Putamen (tissue), 1 donor: ENCODE results near the gene CELSR3.

Experiments
- DNase-seq: peaks from one replicate; pipeline ENCODE4 v3.0.0-alpha.2; 2016; ENCODE audit warnings: low spot score

The CELSR3 gene, protein sequence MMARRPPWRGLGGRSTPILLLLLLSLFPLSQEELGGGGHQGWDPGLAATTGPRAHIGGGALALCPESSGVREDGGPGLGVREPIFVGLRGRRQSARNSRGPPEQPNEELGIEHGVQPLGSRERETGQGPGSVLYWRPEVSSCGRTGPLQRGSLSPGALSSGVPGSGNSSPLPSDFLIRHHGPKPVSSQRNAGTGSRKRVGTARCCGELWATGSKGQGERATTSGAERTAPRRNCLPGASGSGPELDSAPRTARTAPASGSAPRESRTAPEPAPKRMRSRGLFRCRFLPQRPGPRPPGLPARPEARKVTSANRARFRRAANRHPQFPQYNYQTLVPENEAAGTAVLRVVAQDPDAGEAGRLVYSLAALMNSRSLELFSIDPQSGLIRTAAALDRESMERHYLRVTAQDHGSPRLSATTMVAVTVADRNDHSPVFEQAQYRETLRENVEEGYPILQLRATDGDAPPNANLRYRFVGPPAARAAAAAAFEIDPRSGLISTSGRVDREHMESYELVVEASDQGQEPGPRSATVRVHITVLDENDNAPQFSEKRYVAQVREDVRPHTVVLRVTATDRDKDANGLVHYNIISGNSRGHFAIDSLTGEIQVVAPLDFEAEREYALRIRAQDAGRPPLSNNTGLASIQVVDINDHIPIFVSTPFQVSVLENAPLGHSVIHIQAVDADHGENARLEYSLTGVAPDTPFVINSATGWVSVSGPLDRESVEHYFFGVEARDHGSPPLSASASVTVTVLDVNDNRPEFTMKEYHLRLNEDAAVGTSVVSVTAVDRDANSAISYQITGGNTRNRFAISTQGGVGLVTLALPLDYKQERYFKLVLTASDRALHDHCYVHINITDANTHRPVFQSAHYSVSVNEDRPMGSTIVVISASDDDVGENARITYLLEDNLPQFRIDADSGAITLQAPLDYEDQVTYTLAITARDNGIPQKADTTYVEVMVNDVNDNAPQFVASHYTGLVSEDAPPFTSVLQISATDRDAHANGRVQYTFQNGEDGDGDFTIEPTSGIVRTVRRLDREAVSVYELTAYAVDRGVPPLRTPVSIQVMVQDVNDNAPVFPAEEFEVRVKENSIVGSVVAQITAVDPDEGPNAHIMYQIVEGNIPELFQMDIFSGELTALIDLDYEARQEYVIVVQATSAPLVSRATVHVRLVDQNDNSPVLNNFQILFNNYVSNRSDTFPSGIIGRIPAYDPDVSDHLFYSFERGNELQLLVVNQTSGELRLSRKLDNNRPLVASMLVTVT (N-terminal part only)

DNA sequence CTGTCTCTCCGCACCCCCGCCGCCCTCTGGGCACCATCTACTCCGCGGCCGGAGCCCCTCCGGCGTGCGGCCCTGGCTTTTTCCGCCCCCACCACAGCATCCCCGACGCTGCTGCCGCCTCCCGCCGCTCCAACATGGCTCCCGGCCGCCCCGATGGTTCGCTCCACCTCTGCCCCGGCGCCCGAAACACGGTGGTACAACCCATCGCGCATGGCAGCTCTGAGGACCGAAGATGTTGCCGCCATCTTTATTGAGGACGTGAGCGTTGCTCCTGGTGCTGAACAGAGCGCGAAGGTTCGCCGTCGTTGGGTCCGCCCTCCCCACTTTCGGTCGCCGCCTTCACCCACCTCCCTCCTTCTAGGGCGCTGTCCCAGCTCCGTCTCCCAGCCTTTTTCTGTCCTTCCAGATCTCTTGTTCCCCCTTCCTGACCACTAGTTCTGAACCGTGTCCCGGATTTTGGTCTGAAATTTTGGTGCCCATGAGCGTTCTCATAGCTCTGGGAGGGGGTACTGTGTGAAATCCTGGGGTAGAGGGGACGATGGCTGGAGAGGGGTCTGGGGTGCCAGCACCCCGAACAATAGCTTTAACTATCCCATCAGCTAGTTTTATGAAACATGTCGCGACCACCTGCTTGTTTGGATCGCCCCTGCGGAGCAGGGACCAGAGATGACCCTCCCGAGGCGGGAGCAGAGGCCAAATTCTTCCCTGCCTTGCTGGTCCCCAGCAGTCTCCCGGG lies at the start of gene CELSR3:
TSS of gene CELSR3 (minus strand) at position 134 of the 736 bp plus-strand sequence. CDS start 252 bp downstream, outside the sequence.
- peak; percentile 88 for DNase-seq

DNA sequence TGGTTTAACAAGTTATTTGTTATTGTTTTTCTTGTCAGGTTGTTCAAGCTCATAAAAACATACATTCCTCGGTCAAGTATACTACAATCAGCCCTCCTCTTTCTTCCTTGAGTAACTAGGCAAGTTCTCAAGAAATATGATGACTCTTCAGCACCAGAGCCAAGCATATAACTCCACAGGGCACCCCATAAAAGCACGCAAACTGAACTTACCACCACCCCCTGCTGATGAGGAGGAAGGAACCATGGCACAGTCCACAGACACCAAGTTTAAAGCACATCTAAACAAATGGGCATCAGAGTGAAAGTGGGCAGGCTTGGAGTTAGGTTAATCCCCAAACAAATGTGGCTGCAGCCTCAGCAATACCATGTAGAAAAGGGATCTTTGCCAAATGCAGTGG lies 49.0 kb upstream of the CELSR3 start:
- no peak for DNase-seq

DNA sequence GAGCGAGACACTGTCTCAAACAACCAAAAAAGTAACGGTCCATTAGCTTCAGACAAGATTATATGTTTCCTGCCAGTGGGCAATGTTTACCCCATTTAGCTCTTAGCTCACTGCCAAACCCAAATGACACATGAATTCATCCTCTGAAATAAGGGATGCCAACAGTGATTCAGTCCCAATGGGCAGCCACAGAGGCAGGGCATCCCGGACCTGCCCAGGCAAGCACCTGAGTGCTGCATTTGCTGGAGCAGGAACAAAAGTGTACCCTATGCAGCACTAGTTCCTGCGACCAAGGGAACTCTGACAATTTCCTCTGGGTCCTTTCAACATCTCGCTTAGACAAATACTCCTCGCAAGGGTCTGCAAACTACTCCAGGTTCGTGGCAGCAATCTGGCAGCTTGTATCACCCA lies 46.4 kb upstream of the CELSR3 start:
- DNase-seq, result no peak

DNA sequence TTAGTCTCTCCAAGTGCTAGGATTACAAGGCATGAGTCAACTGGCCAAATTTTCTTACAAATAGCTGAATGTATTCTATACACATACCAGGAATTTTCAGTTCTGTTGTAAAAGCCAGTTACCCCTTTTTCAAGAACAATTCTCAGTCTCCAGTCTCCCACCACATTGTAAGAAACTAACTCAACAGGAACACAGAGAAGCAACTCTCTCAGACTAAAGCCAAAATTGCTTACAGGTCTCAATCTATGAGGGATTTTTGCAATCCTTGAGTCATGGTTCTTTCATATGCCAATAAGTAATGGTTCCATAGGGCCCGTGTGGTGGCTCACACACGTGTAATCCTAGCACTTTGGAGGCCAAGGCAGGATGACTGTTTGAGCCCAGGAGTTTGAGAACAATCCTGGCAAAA lies 45.8 kb upstream of the CELSR3 start:
- no peak for DNase-seq

DNA sequence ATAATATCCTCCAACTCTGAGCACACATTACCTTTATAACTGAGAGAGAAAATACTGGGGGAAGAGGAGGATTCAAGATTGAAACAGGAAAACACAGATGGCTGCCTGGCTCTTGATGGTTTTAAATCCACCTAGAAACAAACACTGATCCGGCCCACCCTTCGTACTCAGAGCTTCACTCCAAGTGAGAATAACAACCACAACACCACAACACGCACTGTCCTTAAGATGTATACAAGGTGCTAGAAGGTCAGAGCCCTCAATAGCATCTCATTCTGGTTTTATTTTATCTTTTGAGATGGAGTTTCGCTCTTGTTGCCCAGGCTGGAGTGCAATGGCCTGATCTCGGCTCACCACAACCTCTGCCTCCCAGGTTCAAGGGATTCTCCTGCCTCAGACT lies 44.5 kb upstream of the CELSR3 start:
- DNase-seq, result no peak

DNA sequence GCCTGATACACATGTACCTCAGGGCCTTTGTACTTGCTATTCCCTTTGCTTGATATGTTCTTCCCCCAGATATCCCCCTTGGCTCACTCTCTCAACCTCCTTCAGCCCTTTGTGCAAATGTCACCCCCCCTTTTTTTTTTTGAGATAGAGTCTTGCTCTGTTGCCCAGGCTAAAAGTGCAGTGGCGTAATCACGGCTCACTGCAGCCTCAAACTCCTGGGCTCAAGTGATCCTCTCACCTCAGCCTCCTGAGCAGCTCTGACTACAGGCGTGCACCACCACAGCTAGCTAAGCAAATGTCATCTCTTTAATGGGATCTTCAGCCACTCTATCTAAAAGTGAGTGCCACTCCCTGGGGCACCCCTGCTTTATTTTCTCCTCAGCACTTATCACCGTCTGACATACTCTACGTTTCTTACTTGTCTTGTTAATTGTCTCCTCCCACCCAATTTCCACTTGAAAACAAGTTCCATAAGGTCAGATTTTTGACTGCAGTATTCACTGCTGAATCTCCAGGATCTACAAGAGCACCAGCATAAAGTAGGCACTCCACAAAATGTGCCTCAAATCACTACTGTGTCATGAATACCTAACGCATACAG lies 39.7 kb upstream of the CELSR3 start:
- no peak for DNase-seq

DNA sequence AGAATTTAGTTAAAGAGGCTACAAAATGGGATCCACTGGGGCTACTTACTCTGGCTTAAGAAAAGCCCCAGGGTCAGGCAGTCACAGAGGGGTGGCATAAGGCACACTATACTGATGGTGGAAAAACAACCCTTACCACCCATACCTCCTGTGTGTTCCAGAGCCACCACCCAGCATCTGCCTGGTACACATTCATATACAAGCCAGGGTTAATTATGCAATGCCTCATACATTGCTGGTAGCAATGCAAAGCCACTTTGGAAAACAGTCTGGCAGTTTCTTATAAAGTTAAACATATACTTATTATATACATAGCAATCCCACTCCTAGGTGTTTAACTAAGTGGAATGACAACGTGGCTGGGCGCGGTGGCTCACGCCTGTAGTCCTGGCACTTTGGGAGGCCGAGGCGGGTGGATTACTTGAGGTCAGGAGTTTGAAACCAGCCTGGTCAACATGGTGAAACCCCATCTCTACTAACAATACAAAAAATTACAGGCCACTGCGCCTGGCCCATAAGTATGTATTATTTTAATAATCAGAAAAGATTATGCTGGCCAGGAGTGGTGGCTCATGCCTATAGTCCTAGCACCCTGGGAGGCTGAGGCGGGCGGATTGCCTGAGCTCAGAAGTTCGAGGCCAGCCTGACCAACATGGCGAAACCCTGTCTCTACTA lies 38.2 kb upstream of the CELSR3 start:
- DNase-seq, result no peak

DNA sequence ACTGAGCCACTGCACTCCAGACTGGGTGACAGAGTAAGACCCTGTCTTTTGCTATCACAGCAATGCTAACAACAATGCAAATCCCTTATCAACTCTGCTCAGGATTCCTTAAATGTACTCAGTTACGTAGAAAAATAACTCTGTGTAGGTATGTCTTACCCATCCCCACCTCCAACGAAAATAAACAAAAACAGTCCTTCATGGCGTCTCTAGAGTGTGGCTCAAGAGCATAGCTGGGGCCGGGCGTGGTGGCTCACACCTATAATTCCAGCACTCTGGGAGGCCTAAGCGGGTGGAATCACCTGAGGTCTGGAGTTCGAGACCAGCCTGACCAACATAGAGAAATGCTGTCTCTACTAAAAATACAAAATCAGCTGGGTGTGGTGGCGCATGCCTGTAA lies 36.2 kb upstream of the CELSR3 start:
- no peak for DNase-seq

DNA sequence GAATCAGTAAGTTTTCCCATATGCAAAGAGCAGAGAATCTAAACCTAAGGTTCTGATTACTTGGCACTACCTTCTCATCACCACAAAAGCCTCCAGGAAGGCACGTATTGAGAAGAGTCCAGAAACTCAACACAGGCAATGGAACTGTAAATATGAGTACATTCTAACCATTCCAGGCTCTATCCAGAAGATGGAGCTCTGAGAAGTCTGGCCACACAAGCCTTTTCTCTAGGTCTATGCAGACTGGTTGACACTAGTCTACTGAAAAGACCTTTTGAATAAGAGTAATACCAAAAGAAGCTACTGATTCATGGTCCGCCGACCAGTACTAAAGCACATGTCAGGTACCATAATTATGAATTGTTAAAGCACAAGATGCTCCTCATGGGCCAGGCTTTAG lies 35.3 kb upstream of the CELSR3 start:
- DNase-seq, result no peak

DNA sequence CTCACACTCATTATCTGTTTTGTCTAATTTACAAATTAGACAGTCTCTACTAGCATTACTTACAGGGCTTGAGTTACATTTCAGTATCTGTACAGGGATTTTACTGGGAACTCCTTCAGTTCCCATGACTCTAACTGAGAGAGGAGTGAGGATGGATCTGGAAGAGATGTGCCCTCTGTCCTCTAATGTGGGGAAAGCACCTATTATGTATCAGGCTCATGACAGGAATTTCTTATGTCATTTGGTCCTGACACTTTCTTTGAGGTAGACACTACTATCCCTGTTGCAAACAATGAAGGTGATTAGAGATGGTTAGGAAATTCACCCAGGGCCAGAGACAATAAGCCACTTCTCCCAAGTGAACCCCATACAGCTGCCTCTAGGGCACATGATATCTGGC lies 33.9 kb upstream of the CELSR3 start:
- DNase-seq, result no peak

DNA sequence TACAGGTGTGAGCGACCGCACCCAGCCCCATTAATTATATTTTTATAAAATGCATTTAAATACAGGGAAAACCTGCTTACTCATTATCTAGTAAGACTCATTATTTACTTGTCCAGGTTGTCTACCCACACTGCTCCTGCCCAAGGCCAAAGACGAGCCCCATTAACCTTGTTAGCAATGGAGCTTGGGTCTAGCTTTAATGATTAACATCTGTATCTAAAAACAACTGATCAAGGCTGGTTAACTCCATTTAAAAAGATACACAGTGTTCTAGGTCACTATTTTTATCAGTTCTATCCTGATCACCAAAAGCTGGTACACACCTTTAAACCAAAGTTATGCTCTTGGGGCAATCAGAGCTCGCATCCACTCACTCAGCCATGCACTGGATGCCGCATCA lies 33.5 kb upstream of the CELSR3 start:
- DNase-seq, result no peak

DNA sequence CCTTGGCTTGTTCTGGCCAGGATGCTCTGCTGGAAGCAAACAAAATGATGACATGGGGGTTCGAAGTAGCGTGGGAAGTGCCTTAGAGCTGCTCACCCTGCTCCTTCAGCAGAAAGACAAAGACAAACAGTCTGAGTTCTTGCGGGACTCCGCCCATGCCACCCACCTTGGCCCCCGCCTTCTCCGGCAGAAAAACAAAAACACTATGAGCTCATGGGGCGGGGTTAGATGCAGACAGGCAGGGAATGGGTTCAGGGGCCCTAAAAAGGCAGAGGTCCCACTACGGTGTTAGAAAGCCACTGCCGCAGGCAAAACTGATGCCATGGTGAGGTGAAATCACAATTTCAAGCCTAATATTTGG lies 32.7 kb upstream of the CELSR3 start:
- DNase-seq, result peak; percentile 39

DNA sequence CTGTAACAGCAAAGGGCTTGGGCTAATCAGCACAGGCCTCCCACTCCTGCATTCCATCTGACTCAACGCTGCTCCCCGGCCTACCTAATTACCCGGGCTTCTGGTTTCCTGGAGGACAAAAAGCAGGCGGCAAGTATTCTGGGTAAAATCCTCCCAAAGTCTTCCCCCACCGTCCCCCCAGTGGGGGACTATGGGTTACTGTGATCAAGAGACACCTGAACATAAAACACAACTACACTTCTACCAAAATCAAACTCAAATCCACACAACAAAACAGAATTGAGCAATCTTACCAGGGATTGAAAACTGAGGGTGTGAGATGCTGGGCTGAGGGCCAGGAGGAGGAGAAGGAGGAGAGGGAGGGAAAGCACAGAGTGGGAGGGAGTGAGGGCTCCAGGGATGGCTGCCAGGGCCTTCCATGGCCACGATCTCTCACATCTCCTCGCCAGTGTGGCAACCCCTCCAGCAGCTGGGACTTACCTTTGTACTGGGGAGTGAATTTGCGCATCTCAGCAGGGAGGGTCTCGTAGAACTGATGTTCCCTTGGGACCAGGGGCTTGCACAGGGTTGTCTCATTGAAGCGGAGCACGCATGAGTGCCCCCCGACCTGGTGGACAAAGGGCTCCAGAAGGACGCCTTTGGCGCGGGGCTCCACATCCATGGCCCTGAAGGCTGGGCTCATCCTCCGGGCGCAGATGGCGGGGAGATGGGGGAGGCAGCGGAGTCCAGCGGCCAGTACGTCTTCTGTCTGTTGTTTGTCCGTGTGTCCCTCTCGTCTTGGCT lies 32.1 kb upstream of the CELSR3 start:
- DNase-seq, result peak; percentile 78

DNA sequence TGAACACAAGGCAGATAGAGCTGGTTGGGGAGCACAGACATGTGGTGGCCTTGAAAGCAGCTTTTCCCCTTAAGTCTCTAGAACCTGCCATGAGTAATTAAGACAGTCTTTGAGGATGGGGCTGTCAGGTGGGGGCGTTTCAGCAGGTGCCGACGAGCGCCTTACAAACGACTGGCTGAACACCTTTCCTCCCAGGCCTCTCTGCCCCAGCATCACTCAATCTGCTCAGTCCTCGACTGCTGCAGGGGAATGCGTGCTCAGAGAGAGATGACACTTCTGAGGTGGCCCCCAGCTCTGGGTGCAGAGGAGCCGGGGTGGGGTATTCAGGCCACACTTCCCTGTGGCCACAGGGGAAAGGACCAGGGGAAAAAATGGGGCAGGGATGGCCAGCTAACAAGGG lies 31.1 kb upstream of the CELSR3 start:
- DNase-seq, result no peak

DNA sequence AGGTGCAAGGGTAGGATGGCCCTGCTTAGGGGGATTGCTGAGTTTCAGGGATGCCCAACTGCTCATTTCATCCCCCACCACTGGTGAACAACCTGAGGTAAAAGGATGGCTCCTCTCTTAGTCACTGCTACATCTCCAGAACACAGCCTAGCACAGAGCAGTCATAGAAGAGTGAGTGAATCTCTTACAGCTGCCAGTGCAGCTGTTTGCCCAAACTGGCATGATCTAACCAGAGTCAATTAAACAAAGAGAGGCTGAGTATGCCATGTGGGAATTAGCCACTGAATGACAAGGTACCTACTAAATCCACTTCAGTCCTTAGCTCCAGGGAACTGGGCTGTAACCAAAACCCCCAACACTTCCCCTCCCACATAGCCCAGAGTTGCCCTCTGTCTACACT lies 29.9 kb upstream of the CELSR3 start:
- DNase-seq, result no peak

DNA sequence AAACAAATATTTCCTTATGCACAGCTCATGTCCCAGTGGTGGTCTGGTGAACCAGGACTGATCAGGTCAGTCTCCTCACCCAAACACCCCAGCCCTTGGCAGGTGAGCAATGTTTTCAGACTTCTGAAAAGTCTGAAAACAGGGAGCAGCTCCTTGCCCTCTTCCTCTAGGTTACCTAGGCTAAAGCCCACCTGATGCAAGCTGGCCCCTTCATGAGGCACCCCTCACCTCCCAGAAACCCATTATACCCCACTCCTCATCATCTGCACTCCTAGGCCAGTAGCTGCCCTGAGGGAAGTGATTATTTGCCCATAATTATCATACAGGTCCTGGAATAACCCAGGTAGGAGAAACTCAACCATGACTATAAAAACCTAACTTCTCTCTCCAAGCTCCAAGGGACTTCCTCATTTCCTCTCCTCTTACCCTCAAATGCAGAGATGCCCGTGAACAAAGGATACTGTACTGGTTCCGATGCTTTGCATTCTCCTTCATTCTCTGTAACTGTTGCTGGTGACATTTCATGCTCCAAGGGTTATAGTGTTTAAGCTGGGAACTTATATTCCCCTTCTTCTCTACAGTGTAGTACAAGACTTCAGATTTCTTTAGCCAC lies 28.3 kb upstream of the CELSR3 start:
- DNase-seq, result no peak

DNA sequence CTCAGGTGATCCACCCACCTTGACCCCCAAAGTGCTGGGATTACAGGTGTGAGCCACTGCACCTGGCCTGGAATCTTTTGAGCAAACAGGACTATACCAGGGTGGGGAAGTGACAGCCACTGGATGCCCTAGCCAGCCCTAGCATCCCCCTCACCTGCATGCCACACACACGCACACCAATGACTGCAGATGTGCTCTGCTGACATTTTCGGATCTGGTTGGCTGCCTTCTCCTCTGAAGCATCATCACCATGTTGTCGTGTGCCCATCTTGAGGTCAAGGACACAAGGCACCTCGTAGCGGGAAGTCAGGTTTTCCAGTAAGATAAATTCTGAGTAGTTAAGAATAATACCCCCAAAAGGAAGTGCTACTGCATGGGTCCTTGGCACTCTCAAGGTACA lies 26.7 kb upstream of the CELSR3 start:
- DNase-seq, result no peak

DNA sequence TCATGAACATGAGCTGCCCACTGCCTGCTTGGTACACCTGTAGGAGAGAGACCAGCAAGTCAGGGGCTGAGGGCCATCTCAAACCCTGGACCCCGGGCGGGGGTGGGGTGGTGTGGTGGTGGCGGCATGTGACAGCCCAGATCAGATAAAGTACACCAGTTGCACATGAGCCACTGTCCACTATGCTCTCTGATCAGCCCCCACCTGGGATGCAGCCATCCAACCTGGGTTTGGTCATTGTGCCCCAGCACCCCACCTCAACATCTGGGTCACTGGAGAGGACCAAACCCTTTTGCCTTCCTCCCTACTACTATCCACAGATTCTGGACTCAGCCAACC lies 26.0 kb upstream of the CELSR3 start:
- no peak for DNase-seq

DNA sequence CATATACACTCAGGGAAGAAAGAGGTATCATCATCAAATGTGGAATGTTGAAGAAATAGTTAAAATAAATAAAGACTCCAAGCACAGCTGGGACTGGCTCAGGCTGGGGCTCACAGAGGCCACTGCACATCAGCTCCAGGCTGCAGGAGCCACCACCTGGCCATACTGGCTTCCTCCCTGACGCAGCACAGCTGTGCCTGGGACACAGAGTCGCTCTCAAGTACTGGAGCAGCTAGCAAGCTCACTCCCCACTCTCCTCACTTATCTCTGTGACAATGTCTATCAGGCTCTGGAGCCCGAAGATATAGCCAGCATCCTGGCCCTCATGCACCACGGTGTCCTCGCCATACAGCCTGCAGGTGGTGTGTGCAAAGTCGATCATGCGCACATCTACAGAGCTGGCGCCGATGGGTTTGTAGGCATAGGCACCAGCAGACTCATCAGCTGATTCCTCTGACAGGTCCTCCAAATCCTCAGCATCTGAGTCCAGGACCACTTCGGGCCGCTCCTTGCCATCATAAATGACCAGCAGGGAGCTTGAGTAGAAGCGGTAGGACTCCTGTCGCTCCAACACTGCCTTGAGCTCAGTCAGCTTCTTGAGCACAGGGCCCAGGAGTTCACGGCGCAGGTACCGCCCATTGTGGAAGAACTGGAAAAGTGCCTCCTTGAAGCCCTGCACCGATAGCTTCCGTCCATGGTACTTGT lies 25.5 kb upstream of the CELSR3 start:
- no peak for DNase-seq
